ENCODE measurements around the gene PUDP. TPM values are rescaled to one million over a fixed set of nuclear protein-coding genes. Genes with fewer than 3 reads are reported as not detected.

The PUDP gene
- polyA plus RNA-seq, 1 donor from 2014 or later, result 18.2 TPM

DNA sequence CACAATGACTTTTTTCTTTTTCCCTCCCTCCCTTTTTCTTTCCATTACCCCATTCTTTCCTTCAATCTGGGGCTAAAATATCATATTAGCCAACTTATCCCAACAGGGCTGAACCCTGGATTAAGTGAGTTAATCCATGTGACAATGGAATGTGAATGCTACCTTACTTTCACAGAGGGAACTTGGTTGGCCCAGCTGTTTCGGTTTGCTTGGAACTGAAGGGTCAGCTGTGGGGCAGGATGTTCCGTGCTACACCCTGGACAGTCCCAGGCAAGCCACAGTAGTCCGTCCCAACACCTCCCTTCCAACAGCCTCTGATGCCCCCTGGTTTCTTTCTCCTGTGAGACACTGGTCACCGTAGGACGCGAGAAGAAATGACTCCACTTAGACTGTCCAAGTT, 95.4 kb downstream of the PUDP start:
- no peak overlapping the region for H2AFZ ChIP-seq (ENCODE audit: low read depth, low read length)
- H3K4me2 ChIP-seq (ENCODE audit: low read length), result no peak overlapping the region

DNA sequence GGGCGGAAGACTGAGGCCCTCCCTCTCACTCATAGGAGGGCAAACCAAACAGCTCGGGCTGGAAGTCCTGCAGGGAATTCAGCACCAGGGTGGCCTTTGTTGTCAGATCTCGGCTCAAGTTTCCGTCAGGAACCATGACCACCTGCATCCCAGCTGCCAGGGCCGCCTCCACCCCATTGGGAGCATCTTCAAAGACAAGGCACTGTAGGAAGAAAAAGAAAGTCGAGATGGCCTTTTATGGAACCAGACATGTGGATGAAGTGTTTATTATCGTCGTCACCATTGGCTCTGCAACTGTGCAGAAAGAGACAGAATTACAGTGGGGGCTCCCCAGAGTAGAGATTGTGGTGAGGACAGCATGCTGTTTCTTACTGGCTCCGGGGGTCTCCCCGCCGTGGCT, 97.7 kb downstream of the PUDP start:
- no peak overlapping the region for H2AFZ ChIP-seq (ENCODE audit: low read depth, low read length)
- no peaks in the 10 kb centered on the region for H3K36me3 ChIP-seq (ENCODE audit: insufficient read depth, low read length)
- no peaks in the 10 kb centered on the region for H3F3A ChIP-seq (ENCODE audit: insufficient read depth, low read length, poor library complexity, severe bottlenecking)
- no peaks in the 10 kb centered on the region for H3K9me2 ChIP-seq (ENCODE audit: insufficient read depth, low read length)
- H3K4me2 ChIP-seq (ENCODE audit: low read length), result no peak overlapping the region
- no peaks in the 10 kb centered on the region for H4K20me1 ChIP-seq (ENCODE audit: insufficient read depth)
- H3K4me3 ChIP-seq (ENCODE audit: low read length), result no peak overlapping the region
- H3K27me3 ChIP-seq (ENCODE audit: insufficient read depth, low read depth, low read length), result no peaks in the 10 kb centered on the region
- no peak overlapping the region for H3K9ac ChIP-seq (ENCODE audit: low read length)
- no peaks in the 10 kb centered on the region for H3K9me3 ChIP-seq (ENCODE audit: low read length)
- H3K79me2 ChIP-seq (replicated peaks; ENCODE audit: insufficient read depth, low read length), result no peaks in the 10 kb centered on the region
- H3K27ac ChIP-seq (ENCODE audit: low read length), result no peak overlapping the region
- TF ChIP-seq TAF1 (IDR thresholded peaks at IDR 0.05; ENCODE audit: low read depth) (no peak), SMC3 (conservative IDR thresholded peaks at IDR 0.05; ENCODE audit: poor library complexity) (no peak), RAD21 (conservative IDR thresholded peaks at IDR 0.05) (no peak), EZH2 (IDR thresholded peaks at IDR 0.05; ENCODE audit: borderline replicate concordance, insufficient read depth, low read length, poor library complexity, severe bottlenecking) (no peak), MXI1 (conservative IDR thresholded peaks at IDR 0.05; ENCODE audit: poor library complexity, severe bottlenecking) (no peak), POLR2AphosphoS5 (IDR thresholded peaks at IDR 0.05) (no peak), EP300 (conservative IDR thresholded peaks at IDR 0.05; ENCODE audit: poor library complexity, severe bottlenecking) (no peak)
- TF ChIP-seq, protein P1, sequence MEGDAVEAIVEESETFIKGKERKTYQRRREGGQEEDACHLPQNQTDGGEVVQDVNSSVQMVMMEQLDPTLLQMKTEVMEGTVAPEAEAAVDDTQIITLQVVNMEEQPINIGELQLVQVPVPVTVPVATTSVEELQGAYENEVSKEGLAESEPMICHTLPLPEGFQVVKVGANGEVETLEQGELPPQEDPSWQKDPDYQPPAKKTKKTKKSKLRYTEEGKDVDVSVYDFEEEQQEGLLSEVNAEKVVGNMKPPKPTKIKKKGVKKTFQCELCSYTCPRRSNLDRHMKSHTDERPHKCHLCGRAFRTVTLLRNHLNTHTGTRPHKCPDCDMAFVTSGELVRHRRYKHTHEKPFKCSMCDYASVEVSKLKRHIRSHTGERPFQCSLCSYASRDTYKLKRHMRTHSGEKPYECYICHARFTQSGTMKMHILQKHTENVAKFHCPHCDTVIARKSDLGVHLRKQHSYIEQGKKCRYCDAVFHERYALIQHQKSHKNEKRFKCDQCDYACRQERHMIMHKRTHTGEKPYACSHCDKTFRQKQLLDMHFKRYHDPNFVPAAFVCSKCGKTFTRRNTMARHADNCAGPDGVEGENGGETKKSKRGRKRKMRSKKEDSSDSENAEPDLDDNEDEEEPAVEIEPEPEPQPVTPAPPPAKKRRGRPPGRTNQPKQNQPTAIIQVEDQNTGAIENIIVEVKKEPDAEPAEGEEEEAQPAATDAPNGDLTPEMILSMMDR (IDR thresholded peaks at IDR 0.05; ENCODE audit: poor library complexity, severe bottlenecking), result no peak
- TF ChIP-seq, protein P2, sequence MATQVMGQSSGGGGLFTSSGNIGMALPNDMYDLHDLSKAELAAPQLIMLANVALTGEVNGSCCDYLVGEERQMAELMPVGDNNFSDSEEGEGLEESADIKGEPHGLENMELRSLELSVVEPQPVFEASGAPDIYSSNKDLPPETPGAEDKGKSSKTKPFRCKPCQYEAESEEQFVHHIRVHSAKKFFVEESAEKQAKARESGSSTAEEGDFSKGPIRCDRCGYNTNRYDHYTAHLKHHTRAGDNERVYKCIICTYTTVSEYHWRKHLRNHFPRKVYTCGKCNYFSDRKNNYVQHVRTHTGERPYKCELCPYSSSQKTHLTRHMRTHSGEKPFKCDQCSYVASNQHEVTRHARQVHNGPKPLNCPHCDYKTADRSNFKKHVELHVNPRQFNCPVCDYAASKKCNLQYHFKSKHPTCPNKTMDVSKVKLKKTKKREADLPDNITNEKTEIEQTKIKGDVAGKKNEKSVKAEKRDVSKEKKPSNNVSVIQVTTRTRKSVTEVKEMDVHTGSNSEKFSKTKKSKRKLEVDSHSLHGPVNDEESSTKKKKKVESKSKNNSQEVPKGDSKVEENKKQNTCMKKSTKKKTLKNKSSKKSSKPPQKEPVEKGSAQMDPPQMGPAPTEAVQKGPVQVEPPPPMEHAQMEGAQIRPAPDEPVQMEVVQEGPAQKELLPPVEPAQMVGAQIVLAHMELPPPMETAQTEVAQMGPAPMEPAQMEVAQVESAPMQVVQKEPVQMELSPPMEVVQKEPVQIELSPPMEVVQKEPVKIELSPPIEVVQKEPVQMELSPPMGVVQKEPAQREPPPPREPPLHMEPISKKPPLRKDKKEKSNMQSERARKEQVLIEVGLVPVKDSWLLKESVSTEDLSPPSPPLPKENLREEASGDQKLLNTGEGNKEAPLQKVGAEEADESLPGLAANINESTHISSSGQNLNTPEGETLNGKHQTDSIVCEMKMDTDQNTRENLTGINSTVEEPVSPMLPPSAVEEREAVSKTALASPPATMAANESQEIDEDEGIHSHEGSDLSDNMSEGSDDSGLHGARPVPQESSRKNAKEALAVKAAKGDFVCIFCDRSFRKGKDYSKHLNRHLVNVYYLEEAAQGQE (IDR thresholded peaks at IDR 0.05; ENCODE audit: borderline replicate concordance), result no peak

More for the DNA sequence above, 95.4 kb downstream of the PUDP start:
- Histone ChIP-seq H3K4me3 (ENCODE audit: low read length) (no peak overlapping the region), H3K9me2 (ENCODE audit: insufficient read depth, low read length) (no peaks in the 10 kb centered on the region), H3F3A (ENCODE audit: insufficient read depth, low read length, poor library complexity, severe bottlenecking) (no peaks in the 10 kb centered on the region), H3K36me3 (ENCODE audit: insufficient read depth, low read length) (no peaks in the 10 kb centered on the region), H3K79me2 (replicated peaks; ENCODE audit: insufficient read depth, low read length) (no peaks in the 10 kb centered on the region), H3K9me3 (ENCODE audit: low read length) (no peaks in the 10 kb centered on the region), H4K20me1 (ENCODE audit: insufficient read depth) (no peaks in the 10 kb centered on the region), H3K27me3 (ENCODE audit: insufficient read depth, low read depth, low read length) (no peaks in the 10 kb centered on the region), H3K9ac (ENCODE audit: low read length) (no peak overlapping the region), H3K27ac (ENCODE audit: low read length) (no peak overlapping the region)
- TF ChIP-seq TAF1 (IDR thresholded peaks at IDR 0.05; ENCODE audit: low read depth) (no peak), POLR2AphosphoS5 (IDR thresholded peaks at IDR 0.05) (no peak), EP300 (conservative IDR thresholded peaks at IDR 0.05; ENCODE audit: poor library complexity, severe bottlenecking) (no peak), MXI1 (conservative IDR thresholded peaks at IDR 0.05; ENCODE audit: poor library complexity, severe bottlenecking) (no peak), RAD21 (conservative IDR thresholded peaks at IDR 0.05) (no peak), SMC3 (conservative IDR thresholded peaks at IDR 0.05; ENCODE audit: poor library complexity) (no peak), EZH2 (IDR thresholded peaks at IDR 0.05; ENCODE audit: borderline replicate concordance, insufficient read depth, low read length, poor library complexity, severe bottlenecking) (no peak)
- TF ChIP-seq, protein P2 (IDR thresholded peaks at IDR 0.05; ENCODE audit: borderline replicate concordance), result no peak
- TF ChIP-seq, protein P1 (IDR thresholded peaks at IDR 0.05; ENCODE audit: poor library complexity, severe bottlenecking), result no peak

All from neural cell (in vitro differentiated cells).